Measurements from ENCODE around the gene WDR73.
A peak's percentile ranks its signal among the peaks of the same experiment; 100 is the strongest.
"Not testable (repeated sequence)": the region's sequence is repeated elsewhere in the genome, so short reads cannot be mapped to it uniquely, and the experiment has no call there.

The WDR73 gene

DNA sequence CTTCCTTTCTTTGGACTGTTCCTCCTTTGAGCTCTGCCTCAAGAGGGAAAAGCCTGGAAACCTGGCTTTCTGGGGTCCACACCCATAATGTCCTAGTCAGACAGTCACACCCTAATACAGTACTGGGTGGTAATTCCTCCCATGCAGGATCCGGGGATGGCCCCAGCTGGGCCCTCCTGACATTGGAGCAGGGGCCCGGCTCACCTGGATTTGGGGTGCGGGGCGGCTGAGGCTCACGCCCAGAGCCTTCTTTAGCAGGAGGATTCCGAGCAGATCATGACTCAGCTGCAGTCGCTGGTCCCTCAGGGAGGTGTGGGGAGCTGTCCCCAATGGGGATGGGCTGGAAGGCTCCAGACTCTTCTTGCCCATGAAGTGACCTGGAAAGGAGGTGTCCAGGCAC lies 2.9 kb upstream of the WDR73 start:
- Histone ChIP-seq H3K4me3 (ENCODE audit: low read length) (peak overlapping the region; percentile 81), H3K9me3 (ENCODE audit: control insufficient read depth, low read length) (no peaks in the 10 kb centered on the region), H3K36me3 (ENCODE audit: control insufficient read depth, insufficient read depth, low read length, severe bottlenecking) (peaks cover 9% of the 10 kb centered on the region), H3K4me1 (ENCODE audit: control insufficient read depth, insufficient read depth, low read length) (peaks cover 45% of the 10 kb centered on the region), H3K27me3 (replicated peaks; ENCODE audit: control insufficient read depth, insufficient read depth, low read length) (no peaks in the 10 kb centered on the region), H3K9ac (ENCODE audit: low read length) (peak overlapping the region; percentile 81)
- no peak for DNase-seq (ENCODE audit: low read depth)

DNA sequence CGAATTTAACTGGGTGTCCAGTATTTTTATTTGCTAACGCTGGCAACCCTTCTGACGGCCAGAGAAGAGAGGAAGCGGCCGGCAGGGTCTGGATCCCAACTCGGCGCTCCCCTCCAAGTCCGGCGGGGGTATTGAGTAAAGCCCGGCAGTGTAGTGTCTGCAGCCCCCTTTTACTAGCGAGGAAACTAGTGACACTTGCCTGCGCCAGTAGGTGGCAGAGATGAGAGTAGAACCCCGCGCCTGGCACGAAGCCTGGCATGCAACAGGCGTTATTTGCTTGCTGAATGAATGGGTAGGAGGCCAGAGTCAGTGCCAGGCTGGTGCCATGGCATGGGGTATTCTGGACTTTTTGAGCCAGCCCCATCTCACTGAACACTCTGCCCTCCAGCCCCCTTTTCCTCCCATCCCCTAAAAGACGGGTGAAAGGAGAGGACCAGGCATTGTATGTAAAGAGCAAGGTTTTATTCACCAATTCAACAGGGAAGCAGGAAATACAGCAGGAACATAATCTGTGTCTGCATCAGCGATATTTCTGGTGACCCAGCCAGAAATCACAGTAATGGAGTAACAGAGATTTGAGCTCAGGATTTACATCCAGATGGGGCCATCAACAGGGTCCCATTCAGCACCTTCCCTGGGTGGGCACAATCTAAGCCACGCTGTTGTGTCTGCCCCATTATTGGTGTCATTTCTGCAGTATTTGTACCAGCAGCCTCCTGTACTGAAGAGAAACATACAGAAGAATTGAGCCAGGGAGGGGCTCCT lies 788 bp upstream of the WDR73 start:
- peaks cover 24% of the 10 kb centered on the region for H3K36me3 ChIP-seq (ENCODE audit: control insufficient read depth, insufficient read depth, low read length, severe bottlenecking)
- peak; percentile 92 for DNase-seq (ENCODE audit: low read depth)
- peak overlapping the region; percentile 97 for H3K9ac ChIP-seq (ENCODE audit: low read length)
- H3K4me1 ChIP-seq (ENCODE audit: control insufficient read depth, insufficient read depth, low read length) = peaks cover 56% of the 10 kb centered on the region
- H3K4me3 ChIP-seq (ENCODE audit: low read length) = peak overlapping the region; percentile 92
- H3K9me3 ChIP-seq (ENCODE audit: control insufficient read depth, low read length) = no peaks in the 10 kb centered on the region
- no peaks in the 10 kb centered on the region for H3K27me3 ChIP-seq (replicated peaks; ENCODE audit: control insufficient read depth, insufficient read depth, low read length)

DNA sequence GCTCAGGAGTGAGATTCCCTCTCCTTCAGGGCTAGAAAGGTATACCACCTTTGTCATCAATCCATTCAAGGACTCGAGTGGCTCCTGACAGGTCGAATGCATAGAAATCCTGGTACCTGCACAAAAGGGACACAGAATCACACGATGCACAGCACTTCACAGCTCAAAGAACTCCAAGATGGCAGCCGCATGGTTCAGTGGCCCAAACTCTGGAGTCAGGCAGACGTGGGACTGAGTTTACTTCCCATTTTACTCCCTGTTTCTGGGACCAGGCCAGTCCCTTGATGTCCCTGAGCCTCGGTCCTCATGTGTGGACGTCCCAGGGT lies 536 bp downstream of the WDR73 start:
- H3K9me3 ChIP-seq (ENCODE audit: control insufficient read depth, low read length) = no peaks in the 10 kb centered on the region
- H3K4me1 ChIP-seq (ENCODE audit: control insufficient read depth, insufficient read depth, low read length) = peaks cover 57% of the 10 kb centered on the region
- H3K27me3 ChIP-seq (replicated peaks; ENCODE audit: control insufficient read depth, insufficient read depth, low read length) = no peaks in the 10 kb centered on the region
- H3K9ac ChIP-seq (ENCODE audit: low read length) = peak overlapping the region; percentile 97
- H3K4me3 ChIP-seq (ENCODE audit: low read length) = peak overlapping the region; percentile 92
- H3K36me3 ChIP-seq (ENCODE audit: control insufficient read depth, insufficient read depth, low read length, severe bottlenecking) = peaks cover 36% of the 10 kb centered on the region
- DNase-seq (ENCODE audit: low read depth) = no peak

DNA sequence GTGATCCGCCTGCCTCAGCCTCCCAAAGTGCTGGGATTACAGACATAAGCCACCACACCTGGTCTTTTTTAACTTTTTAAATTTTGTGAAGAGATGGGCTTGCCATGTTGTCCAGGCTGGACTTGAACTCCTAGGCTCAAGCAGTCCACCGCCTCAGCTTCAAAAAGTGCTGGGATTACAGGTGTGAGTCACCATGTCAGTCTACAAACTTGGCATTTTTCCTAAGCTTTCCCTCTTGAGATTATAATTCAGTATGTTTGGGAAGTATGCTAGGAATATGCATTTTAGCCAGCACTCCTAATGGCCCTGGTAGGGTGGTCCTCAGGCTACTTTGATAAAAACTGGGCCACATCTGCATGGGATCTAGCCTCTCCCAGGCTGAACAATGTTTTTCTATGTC lies 4.4 kb downstream of the WDR73 start:
- Histone ChIP-seq H3K4me1 (ENCODE audit: control insufficient read depth, insufficient read depth, low read length) (peaks cover 42% of the 10 kb centered on the region), H3K4me3 (ENCODE audit: low read length) (no peak overlapping the region), H3K9ac (ENCODE audit: low read length) (no peak overlapping the region), H3K36me3 (ENCODE audit: control insufficient read depth, insufficient read depth, low read length, severe bottlenecking) (peaks cover 73% of the 10 kb centered on the region), H3K27me3 (replicated peaks; ENCODE audit: control insufficient read depth, insufficient read depth, low read length) (no peaks in the 10 kb centered on the region), H3K9me3 (ENCODE audit: control insufficient read depth, low read length) (no peaks in the 10 kb centered on the region)
- no peak for DNase-seq (ENCODE audit: low read depth)

- Histone ChIP-seq H3K4me3 (ENCODE audit: low read length) (peak overlapping the region; percentile 49), H3K4me1 (ENCODE audit: control insufficient read depth, insufficient read depth, low read length) (peaks cover 41% of the 10 kb centered on the region), H3K9ac (ENCODE audit: low read length) (no peak overlapping the region), H3K27me3 (replicated peaks; ENCODE audit: control insufficient read depth, insufficient read depth, low read length) (no peaks in the 10 kb centered on the region), H3K36me3 (ENCODE audit: control insufficient read depth, insufficient read depth, low read length, severe bottlenecking) (peaks cover 82% of the 10 kb centered on the region), H3K9me3 (ENCODE audit: control insufficient read depth, low read length) (no peaks in the 10 kb centered on the region)
- DNase-seq (ENCODE audit: low read depth) = peak; percentile 29
These were observed 5.5 kb downstream of the WDR73 start for GRCh38 chr15:84648539-84648938.

GRCh38 chr15:84647726-84648125 lies 6.4 kb downstream of the WDR73 start:
- H3K9ac ChIP-seq (ENCODE audit: low read length) = no peak overlapping the region
- H3K9me3 ChIP-seq (ENCODE audit: control insufficient read depth, low read length) = no peaks in the 10 kb centered on the region
- H3K4me3 ChIP-seq (ENCODE audit: low read length) = no peak overlapping the region
- no peaks in the 10 kb centered on the region for H3K27me3 ChIP-seq (replicated peaks; ENCODE audit: control insufficient read depth, insufficient read depth, low read length)
- peaks cover 33% of the 10 kb centered on the region for H3K4me1 ChIP-seq (ENCODE audit: control insufficient read depth, insufficient read depth, low read length)
- no peak for DNase-seq (ENCODE audit: low read depth)
- H3K36me3 ChIP-seq (ENCODE audit: control insufficient read depth, insufficient read depth, low read length, severe bottlenecking) = peaks cover 89% of the 10 kb centered on the region

DNA sequence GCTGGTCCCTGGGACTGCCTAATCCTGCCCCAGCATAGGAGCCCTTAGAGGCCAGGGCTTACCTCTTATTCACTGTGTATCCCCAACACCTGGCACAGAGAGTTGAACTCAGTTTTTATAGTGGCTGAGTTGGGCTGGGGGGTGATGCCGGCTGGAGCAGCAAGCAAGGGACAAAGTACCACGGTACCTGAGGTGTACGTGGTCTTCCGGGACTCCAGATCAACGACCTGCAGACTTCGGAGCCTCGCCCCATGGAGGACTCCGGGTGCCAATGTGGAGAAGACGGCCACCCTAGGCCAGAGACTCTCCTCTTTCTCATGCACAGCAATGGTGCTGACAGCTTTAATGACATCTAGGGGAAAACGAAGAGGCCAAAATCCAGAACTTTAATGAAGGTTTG lies 8.1 kb downstream of the WDR73 start:
- Histone ChIP-seq H3K9me3 (ENCODE audit: control insufficient read depth, low read length) (no peaks in the 10 kb centered on the region), H3K4me1 (ENCODE audit: control insufficient read depth, insufficient read depth, low read length) (peaks cover 17% of the 10 kb centered on the region), H3K4me3 (ENCODE audit: low read length) (no peak overlapping the region), H3K9ac (ENCODE audit: low read length) (no peak overlapping the region), H3K27me3 (replicated peaks; ENCODE audit: control insufficient read depth, insufficient read depth, low read length) (no peaks in the 10 kb centered on the region), H3K36me3 (ENCODE audit: control insufficient read depth, insufficient read depth, low read length, severe bottlenecking) (peaks cover 92% of the 10 kb centered on the region)
- DNase-seq (ENCODE audit: low read depth) = no peak

- Histone ChIP-seq H3K4me1 (ENCODE audit: control insufficient read depth, insufficient read depth, low read length) (peaks cover 17% of the 10 kb centered on the region), H3K9me3 (ENCODE audit: control insufficient read depth, low read length) (no peaks in the 10 kb centered on the region), H3K9ac (ENCODE audit: low read length) (no peak overlapping the region), H3K4me3 (ENCODE audit: low read length) (no peak overlapping the region), H3K27me3 (replicated peaks; ENCODE audit: control insufficient read depth, insufficient read depth, low read length) (no peaks in the 10 kb centered on the region), H3K36me3 (ENCODE audit: control insufficient read depth, insufficient read depth, low read length, severe bottlenecking) (peaks cover 92% of the 10 kb centered on the region)
- no peak for DNase-seq (ENCODE audit: low read depth)
These were observed 8.6 kb downstream of the WDR73 start for GRCh38 chr15:84645496-84645895.

- Histone ChIP-seq H3K4me1 (ENCODE audit: control insufficient read depth, insufficient read depth, low read length) (peaks cover 7% of the 10 kb centered on the region), H3K36me3 (ENCODE audit: control insufficient read depth, insufficient read depth, low read length, severe bottlenecking) (peaks cover 96% of the 10 kb centered on the region), H3K9ac (ENCODE audit: low read length) (no peak overlapping the region)
These were observed 10.2 kb downstream of the WDR73 start for GRCh38 chr15:84643838-84644237.

DNA sequence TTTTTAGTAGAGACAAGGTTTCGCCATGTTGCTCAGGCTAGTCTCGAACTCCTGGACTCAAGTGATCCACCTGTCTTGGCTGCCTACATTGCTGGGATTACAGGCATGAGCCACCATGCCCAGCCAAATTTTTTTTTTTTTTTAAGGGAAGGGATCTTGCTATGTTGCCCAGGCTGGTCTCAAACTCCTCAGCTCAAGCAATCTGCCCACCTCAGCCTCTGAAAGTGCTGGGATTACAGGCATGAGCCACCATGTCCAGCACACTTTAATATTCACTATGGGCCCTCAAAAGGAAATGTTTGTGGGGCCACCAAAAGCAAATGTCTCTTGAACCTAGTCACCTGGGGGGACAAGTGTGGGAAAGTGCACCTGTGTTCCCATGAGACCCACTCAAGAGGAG lies 11.4 kb downstream of the WDR73 start:
- peaks cover 93% of the 10 kb centered on the region for H3K36me3 ChIP-seq (ENCODE audit: control insufficient read depth, insufficient read depth, low read length, severe bottlenecking)
- H3K4me3 ChIP-seq (ENCODE audit: low read length) = not testable (repeated sequence)

More at GRCh38 chr15:84643838-84644237, 10.2 kb downstream of the WDR73 start:
- Histone ChIP-seq H3K4me3 (ENCODE audit: low read length) (no peak overlapping the region), H3K9me3 (ENCODE audit: control insufficient read depth, low read length) (no peaks in the 10 kb centered on the region), H3K27me3 (replicated peaks; ENCODE audit: control insufficient read depth, insufficient read depth, low read length) (no peaks in the 10 kb centered on the region)
- DNase-seq (ENCODE audit: low read depth) = no peak

DNA sequence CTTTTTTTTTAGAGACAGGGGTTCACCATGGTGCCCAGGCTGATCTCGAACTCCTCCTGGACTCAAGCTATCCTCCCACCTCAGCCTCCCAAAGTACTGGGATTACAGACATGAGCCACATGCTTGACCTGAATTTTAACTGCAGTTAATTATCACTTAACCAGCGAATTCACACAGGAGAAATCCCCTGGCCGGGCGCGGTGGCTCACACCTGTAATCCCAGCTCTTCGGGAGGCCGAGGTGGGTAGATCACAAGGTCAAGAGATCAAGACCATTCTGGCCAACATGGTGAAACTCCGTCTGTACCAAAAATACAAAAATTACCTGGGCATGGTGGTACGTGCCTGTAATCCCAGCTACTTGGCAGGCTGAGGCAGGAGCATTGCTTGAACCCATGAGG lies 12.2 kb downstream of the WDR73 start:
- peaks cover 14% of the 10 kb centered on the region for H3K4me1 ChIP-seq (ENCODE audit: control insufficient read depth, insufficient read depth, low read length)
- H3K36me3 ChIP-seq (ENCODE audit: control insufficient read depth, insufficient read depth, low read length, severe bottlenecking) = peaks cover 86% of the 10 kb centered on the region
- H3K9me3 ChIP-seq (ENCODE audit: control insufficient read depth, low read length); H3K4me3 ChIP-seq (ENCODE audit: low read length); DNase-seq (ENCODE audit: low read depth); H3K27me3 ChIP-seq (replicated peaks; ENCODE audit: control insufficient read depth, insufficient read depth, low read length); H3K9ac ChIP-seq (ENCODE audit: low read length): not testable (repeated sequence)

More for the DNA sequence above, 11.4 kb downstream of the WDR73 start:
- not testable (repeated sequence) for H3K4me1 ChIP-seq (ENCODE audit: control insufficient read depth, insufficient read depth, low read length); H3K27me3 ChIP-seq (replicated peaks; ENCODE audit: control insufficient read depth, insufficient read depth, low read length); H3K9me3 ChIP-seq (ENCODE audit: control insufficient read depth, low read length); DNase-seq (ENCODE audit: low read depth); H3K9ac ChIP-seq (ENCODE audit: low read length)

GRCh38 chr15:84638103-84638502 lies 16.0 kb downstream of the WDR73 start:
- DNase-seq (ENCODE audit: low read depth) = peak; percentile 24
- H3K36me3 ChIP-seq (ENCODE audit: control insufficient read depth, insufficient read depth, low read length, severe bottlenecking) = peaks cover 52% of the 10 kb centered on the region

More at GRCh38 chr15:84638103-84638502, 16.0 kb downstream of the WDR73 start:
- peak overlapping the region; percentile 52 for H3K9ac ChIP-seq (ENCODE audit: low read length)
- H3K27me3 ChIP-seq (replicated peaks; ENCODE audit: control insufficient read depth, insufficient read depth, low read length) = no peaks in the 10 kb centered on the region
- H3K4me1 ChIP-seq (ENCODE audit: control insufficient read depth, insufficient read depth, low read length) = peaks cover 25% of the 10 kb centered on the region
- no peaks in the 10 kb centered on the region for H3K9me3 ChIP-seq (ENCODE audit: control insufficient read depth, low read length)
- H3K4me3 ChIP-seq (ENCODE audit: low read length) = no peak overlapping the region
